ENCODE results near the gene PUS10.

GRCh38 chr2:61023670-61024069 is 5.6 kb upstream of the PUS10 start:
- TF ChIP-seq CTCF (IDR thresholded peaks at IDR 0.05), result no peak
- no peak for TF ChIP-seq POLR2A (IDR thresholded peaks at IDR 0.05)

All from Peyer's patch (tissue), 4 donors.